Activated naive CD8-positive, alpha-beta T cell treated with anti-CD3 and anti-CD28 coated beads, Interleukin-2, amount 50 U/mL, for 16 hours (primary cell): ENCODE results near the gene PCNP.
"Not testable (repeated sequence)": the region's sequence is repeated elsewhere in the genome, so short reads cannot be mapped to it uniquely, and the experiment has no call there.

Source experiments
- DNase-seq: peaks from one replicate; pipeline ENCODE4 v3.0.0-alpha.2; 2020; ENCODE audit warnings: low read depth, low spot score

Gene PCNP

DNA sequence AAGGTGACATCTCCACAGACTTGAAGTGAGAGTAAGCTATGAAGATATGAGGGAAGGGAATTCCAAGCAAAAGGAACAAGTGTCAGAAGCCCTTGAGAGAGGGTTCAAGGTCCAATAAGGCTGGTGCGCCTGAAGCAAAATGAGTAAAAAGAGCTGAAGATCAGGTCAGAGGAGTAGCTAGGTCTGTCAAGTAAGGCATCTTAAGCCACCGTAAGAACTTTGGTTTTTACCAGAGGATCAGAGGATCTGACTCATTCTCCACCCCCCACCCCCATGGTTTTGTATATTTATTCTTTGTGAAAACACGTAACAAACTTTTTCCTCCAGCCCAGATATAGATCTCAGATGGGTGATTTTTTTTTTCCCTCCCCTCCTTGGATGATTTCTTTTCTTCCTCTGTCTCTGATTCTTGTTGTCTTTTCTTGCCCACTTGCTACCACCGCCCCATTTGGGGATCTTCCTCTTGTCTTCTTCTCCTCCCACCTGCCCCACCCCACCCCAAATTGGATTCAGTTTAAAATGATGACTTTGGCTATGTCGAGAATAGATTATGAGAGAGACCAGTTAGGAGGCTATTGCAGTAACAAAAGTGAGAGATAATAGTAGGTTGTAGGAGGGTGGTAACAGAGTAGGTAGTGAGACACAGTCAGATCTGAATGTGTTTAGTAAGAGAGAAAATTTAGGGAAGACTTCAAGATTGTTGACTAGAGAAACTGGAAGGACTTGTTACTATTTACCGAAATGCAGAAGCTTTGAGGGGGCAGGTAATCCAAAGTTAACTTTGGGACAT, 6.3 kb upstream of the PCNP start:
- no peak for DNase-seq

DNA sequence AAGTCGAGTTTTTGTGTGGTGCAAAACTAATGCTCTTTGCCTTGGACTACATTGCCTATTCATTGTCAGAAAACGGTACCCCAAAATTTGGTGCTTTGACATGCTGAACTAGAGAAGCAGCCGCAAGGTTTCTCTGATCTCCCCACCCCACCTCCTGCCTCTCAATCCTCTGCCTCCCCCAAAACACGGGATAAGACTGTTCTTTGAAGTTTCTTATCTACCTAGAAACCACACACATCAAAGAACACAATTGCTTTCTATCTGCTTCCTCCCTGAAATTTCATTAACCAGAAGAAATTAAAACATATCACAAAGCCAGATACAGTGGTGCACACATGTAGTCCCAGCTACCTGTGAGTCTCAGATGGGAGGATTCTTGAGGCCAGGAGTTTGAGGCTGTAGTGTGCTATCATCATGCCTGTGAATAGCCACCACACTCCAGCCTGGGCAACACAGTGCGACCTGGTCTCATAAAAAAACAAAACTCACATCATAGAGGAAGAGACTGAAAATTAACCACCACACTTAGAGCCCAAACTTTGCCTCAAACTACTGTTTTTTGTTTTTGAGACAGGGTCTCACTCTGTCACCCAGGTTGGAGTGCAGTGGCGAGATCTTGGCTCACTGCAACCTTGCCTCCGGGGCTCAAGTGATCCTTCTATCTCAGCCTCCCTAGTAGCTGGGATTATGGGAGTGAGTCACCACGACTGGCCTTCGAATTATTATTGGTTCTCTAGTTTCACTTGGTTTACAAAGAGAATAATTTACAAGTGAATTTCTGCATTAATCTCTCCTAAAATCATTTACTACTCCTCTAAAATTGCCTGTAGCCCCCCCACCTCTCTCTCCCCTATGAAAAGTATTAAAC, 2.7 kb upstream of the PCNP start:
- no peak for DNase-seq

DNA sequence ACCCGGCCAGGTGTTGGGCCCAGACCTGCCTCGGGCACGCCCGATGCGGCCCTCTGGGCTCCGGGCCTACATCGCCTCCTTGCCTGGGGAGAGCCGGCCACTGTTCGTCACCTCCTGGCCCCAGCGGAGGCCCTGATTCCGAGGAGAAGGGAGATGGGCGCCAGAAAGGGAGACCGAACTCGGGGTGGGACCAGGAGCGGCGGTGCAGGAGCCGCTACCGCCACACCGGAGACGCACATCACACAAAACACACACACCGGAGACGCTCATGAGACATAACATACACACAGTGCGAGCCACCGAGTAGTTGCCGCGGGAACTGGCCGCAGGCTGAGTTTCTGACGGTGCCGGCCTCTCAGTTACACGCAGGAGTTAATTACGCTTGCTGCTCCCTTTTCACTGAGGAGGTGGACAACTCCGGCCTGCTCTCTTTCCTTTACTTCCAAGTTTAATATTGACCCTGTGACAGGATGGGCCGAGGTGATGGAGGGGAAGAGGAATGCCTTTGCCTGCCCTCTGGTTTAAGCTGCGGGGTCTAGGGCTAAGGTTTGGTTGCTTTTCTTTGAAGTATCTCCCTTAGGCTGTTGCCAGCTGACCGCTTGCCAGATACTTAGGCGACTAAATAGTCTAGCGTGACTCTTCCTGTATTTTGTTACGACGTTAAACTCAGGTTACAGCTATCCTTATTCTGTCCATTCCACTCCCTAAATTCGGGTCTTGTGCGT, 570 bp downstream of the PCNP start:
- peak; percentile 4 for DNase-seq

DNA sequence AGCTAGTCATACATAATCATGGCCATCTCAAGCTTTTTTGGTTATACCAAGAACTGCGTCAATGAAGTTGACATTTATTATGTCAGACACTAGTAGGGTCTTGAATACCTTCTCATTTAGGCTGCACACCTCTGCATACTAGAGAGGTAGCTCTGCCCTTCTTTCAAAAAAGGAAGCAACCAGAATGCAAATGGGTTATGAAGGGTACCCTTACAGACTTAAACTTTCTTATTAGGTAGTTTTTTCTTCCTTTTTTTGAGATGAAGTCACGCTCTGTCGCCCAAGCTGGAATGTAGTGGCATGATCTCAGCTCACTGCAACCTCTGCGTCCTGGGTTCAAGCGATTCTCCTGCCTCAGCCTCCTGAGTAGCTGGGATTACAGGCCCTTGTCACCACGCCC, 3.3 kb downstream of the PCNP start:
- no peak for DNase-seq

DNA sequence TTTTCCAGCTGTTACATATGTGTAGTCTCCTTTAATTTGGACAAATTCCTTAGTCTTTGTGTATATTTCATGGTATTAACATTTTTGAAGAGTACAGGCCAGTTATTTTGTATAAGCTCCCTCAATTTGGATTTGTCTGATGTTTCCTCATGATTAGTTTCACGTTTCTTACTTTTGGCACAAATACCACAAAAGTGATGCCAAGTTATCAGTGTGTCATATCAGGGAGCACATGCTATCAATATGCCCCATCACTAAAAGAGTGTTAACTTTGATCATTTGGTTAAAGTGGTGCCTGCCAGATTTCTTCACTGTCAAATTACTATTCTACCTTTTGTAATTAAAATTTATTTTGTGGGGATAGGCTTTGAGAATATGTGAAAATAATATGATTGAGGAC, 14.6 kb downstream of the PCNP start:
- no peak for DNase-seq

DNA sequence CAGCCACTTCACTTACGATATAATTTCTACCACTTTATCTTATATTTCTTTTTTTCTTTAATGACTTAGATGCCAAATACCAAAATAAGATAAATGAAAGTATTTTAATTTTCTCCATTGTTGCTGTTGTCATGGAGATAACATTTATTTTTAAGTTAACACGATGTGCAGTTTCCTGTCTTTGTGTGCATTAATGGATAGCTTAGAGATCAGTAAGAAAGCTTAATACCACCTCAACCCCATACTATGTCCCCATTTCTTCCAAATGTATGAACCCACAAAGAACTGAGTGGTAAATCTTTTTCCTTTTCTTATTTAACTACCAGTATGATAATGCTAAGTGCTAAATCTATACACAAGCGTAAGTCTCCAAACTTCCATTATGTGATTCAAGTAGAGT, 17.1 kb downstream of the PCNP start:
- DNase-seq, result no peak

DNA sequence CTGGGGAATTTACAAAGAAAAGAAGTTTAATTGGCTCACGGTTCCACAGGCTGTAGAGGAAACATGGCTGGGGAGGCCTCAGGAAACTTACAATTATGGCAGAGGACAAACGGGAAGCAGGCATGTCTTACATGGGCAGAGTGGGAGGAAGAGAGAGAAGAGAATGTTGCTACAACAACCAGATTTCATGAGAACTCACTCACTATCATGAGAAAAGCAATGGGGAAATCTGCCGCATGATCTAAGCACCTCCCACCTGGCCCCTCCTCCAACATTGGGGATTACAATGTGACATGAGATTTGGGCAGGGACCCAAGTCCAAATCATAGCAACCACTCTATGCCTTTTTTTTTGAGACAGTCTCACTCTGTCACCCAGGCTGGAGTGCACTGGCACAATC, 28.8 kb downstream of the PCNP start:
- no peak for DNase-seq

DNA sequence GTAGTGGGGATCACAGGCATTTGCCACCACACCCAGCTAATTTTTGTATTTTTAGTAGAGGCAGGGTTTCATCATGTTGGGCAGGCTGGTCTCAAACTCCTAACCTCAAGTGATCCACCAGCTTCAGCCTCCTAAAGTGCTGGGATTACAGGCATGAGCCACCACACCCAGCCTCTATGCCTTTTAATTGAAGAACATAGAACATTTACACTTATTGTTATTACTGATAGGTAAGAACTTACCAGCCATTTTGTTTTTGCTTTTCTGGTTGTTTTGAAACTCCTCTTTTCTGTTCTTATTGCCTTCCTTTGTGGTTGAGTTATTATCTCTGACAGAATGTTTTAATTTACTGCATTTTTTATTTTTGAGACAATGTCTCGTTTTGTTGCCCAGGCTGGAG, 29.2 kb downstream of the PCNP start:
- DNase-seq, result no peak

DNA sequence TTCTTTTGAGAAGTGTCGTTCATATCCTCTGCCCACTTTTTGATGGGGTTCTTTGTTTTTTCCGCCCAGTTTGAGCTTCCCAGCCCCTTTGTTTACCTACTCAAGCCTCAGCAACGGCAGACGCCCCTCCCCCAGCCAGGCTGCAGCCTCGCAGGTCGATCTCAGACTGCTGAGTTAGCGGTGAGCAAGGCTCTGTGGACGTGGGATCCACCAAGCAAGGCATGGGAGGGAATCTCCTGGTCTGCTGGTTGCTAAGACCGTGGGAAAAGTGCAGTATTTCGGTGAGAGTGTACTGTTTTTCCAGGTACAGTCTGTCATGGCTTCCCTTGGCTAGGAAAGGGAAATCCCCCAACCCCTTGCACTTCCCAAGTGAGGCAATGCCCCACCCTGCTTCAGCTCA, 31.4 kb downstream of the PCNP start:
- not testable (repeated sequence) for DNase-seq

DNA sequence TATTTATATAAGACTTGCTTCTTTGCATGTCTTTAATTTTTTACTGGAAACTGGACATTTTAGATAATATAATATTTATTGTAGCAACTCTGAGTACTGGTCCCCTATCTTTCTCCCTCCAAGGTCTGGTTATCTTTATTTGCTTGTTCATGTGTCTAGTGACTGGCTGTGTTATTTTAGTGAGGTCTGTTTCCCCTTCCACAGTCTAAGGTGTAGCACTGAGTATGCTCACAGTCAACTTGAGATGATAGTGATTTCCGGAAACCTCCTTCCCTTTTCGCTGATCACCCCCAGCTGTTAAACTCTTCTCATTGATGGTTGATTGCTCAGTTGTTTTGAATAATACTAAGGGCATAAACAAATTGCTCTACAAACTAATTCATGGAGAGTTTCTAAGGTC, 37.0 kb downstream of the PCNP start:
- no peak for DNase-seq

DNA sequence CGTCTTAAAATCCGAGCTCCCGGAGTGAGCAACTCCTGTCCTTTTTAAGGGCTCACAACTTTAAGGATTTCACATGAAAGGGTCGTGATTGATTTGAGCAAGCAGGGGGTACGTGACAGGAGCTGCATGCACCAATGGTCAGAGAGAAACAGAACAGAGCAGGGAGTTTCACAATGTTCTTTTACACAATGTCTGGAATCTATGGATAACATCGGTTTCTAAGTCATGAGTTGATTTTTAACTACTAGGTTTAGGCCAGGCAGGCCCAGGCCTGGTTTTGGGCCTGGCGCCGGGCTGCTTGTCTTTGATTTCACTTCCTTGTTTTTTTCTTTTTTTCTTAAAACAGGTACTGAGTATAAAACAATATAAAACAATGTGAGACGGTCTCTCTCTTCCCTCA, 39.0 kb downstream of the PCNP start:
- DNase-seq, result not testable (repeated sequence)

DNA sequence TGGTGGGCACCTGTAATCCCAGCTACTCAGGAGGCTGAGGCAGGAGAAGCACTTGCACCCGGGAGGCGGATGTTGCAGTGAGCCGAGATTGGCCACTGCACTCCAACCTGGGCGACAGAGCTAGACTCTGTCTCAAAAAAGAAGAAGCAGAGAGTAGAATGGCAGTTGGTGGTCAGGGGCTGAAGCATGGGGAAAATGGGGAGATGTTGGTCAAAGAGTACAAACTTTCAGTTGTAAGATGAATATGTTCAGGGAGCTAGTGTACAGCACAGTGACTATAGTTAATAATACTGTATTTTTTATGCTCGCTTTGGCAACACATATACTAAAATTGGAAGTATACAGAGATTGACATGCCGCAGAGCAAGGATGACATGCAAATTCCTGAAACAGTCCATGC, 41.5 kb downstream of the PCNP start:
- DNase-seq, result no peak

DNA sequence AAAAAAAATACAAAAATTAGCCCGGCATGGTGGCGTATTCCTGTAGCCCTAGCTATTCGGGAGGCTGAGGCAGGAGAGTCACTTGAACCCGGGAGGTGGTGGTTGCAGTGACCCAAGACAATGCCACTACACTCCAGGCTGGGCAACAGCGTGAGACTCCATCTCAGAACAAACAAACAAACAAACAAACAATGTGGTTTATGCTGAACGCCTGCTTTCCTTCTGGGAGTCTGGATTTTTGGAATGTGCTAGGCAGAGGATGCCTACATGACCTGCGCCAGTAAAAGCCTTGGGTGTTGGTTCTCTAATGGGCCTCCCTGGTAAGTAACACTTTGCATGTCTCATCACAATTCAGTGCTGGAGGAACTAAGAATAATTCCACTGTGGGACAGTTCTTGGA, 43.5 kb downstream of the PCNP start:
- no peak for DNase-seq

DNA sequence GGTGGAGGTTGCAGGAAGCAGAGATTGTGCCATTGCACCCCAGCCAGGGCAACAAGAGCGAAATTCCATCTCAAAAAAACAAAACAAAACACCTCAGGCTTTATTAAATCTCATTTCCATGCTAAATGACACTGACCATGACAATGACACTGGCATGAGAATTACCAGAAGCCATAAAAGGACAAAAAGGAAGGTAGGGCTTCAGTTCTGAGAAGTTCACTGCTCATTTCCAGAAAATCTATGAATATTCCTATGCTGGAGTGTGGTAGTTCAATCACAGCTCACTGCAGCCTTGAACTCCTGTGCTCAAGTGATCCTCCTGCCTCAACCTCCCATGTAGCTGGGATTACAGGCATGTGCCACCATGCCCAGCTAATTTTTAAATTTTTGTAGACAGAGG, 44.7 kb downstream of the PCNP start:
- no peak for DNase-seq

DNA sequence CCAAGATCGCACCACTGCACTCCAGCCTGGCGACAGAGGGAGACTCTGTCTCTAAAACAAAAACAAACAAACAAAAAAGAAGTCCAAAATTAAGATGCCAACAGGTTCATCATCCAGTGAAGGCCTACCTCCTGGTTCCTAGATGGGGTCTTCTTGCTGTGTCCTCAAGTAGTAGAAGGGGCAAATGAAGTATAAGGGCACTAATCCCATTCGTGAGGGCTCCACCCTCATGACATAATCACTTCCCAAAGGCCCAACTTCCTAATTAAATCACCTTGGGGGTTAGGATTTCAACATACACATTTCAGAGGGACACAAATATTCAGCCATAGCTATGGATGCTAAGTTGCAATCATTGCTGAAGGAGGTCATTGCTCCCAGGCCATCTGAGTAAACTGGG, 45.8 kb downstream of the PCNP start:
- no peak for DNase-seq

DNA sequence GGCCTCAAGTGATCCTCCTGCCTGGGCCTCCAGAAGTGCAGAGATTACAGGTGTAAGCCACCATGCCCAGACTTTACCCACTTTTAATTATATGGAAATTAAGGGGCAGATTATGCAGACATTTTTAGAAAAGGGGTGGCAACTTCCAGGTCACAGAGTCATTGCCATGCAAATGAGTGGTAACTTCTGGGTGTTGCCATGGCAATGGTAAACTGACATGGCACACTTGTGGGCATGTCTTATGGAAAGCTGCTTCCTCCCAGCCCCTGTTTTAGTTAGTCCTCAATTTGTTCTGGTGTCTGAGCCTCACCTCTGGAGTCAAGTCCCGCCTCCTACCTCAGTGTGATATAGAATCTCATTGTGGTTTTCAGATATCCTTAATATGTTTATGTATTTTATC, 49.7 kb downstream of the PCNP start:
- no peak for DNase-seq

DNA sequence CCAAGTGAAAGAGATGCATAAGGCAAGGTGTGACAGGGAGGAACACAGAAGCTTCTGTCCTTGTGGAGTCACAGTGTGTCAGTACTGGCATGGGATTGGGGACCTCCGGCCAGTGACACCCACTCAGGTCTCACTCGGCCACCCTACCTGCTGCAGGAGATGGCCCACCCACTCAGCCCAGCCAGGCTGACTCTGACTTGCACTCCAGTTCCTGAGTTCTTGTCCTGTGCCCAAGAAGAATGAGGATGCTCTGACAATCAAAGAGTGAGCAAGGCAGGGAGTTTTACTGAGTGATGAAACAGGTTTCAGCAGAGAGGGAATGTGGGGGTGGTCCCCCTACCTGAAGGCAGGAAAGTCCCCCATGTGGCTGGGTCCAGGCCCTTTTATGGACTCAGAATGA, 50.9 kb downstream of the PCNP start:
- DNase-seq, result no peak

DNA sequence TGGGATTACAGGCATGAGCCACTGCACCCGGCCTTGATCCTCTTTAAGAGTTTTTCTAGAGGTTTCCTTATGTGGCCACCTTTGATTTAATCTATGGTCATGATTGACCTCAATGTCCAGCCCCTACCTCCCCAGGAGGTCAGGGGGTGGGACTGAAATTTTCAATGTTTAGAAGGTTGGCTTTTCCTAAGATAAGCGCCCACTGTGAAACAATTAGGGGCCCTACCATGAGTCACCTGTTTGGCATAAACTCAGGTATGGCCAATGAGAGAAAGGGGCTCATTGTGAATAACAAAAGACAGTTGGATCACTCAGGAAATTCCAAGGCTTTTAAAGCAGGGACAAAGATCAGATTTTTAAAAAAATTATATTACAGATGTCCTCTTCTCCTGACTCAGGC, 51.9 kb downstream of the PCNP start:
- no peak for DNase-seq

DNA sequence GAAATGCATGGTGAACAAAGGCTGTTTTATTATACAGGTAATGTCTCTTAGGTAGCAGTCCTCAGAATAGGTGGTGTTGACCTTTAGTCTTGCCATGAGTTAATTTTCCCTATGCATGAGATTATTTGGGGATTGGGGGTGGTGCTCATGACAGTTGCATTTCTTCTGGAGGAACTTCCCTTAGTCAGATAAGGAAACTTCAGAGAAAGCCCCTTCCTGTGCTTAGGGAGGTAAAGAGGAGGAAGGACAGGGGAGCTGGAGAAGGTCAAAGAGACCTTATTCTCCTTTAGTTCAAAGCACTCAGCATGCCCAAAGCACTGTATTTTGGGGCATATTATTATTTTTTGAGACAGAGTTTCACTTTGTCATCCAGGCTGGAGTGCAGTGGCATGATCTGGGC, 55.2 kb downstream of the PCNP start:
- no peak for DNase-seq

DNA sequence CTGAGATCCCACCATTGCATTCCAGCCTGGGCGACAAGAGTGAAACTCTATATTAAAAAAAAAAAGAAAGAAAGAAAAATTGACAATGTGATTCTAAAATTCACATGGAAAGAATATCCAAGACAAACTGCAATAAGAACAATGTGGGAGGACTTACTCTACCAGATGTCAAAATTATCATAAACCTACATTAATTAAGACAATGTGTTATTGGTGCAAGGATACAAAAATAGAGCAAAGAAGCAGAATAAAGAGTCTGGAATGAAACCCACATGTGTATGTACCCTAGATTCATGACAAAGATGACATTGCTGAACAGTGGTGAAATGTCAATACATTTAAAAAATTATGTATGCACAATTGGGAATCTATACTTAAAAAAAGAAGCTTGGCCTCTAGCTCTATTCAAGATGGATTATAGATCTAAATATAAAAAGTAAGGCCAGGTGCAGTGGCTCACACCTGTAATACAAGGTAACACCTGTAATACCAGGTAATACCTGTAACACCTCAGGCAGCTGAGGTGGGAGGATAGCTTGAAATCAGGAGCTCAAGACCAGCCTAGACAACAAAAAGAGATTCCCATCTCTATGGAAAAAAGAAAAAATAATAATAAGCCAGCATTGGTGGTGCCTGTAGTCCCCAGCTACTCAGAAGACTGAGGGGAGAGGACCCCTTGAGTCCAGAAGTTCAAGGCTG, 57.3 kb downstream of the PCNP start:
- no peak for DNase-seq

DNA sequence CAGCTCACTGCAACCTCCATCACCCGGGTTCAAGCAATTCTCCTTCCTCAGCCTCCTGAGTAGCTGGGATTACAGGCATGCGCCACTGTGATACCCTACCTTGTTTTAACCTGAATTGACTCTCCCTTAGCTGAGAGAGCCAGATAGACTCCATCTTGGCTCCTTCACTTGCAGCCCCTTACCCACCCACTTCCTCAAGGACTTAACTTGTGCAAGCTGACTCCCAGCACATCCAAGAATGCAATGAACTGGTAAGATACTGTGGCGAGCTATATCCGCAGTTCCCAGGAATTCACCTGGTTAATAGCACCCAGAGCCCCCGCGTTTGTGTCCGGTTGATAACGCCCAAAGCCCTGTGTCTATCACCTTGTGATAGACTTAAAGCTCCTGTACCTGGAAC, 58.0 kb downstream of the PCNP start:
- not testable (repeated sequence) for DNase-seq

DNA sequence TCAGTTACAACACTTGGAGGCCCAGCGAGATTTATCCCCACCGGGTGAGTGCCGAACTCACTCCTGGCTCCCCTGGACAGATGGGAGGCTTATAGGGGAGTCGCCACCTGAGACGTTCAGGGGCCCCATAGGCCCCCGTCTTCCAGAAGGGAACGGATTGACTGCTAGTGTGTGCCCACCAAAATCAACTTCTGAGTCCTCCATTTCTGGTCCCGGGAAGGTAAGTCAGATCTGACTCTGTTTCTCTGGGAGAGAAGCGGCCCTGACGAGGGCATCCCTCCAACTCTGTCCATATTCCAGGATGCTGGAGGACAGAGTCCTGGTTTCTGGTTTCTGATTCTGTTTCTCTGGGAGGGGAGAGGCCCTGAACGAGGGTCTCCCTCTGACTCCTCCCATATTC, 58.6 kb downstream of the PCNP start:
- DNase-seq, result no peak
